Measurements from ENCODE around the gene SLC13A1. TPM values are rescaled to one million over a fixed set of nuclear protein-coding genes. Genes with fewer than 3 reads are reported as not detected.
A peak's percentile ranks its signal among the peaks of the same experiment; 100 is the strongest.

SLC13A1 gene
- polyA plus RNA-seq, 3 donors, result 24.0 to 29.2 (median 26.2) TPM

GRCh38 chr7:123079021-123079420 lies 120.7 kb downstream of the SLC13A1 start:
- DNase-seq (ENCODE audit: extremely low read depth in 1 of 11, low read depth in 9 of 11, low spot score in 4 of 11), result no peak

GRCh38 chr7:123075838-123076467 lies 123.8 kb downstream of the SLC13A1 start:
- DNase-seq (ENCODE audit: extremely low read depth in 1 of 11, low read depth in 9 of 11, low spot score in 4 of 11), result peak in 5 of 11 donors; percentile 4 to 50 (median 35)

- DNase-seq (ENCODE audit: extremely low read depth in 1 of 11, low read depth in 9 of 11, low spot score in 4 of 11), result no peak
Observed at GRCh38 chr7:123070702-123071286, 129.0 kb downstream of the SLC13A1 start.

- no peak for DNase-seq (ENCODE audit: extremely low read depth in 1 of 11, low read depth in 9 of 11, low spot score in 4 of 11)
Observed at GRCh38 chr7:123067814-123068213, 132.0 kb downstream of the SLC13A1 start.

Other genes with a start within 250 kb of the SLC13A1 start
- gene TAS2R16, start 204.3 kb downstream of the SLC13A1 start, polyA plus RNA-seq (ENCODE audit: insufficient read length in 3 of 3), result not detected

Measured in renal cortex interstitium (tissue), 11 donors.